ENCODE results near the gene OTUD5. TPM values are rescaled to one million over a fixed set of nuclear protein-coding genes. Genes with fewer than 3 reads are reported as not detected.

OTUD5 gene
- polyA plus RNA-seq, 3 donors = 8.4 to 75.0 (median 12.4) TPM

- Histone ChIP-seq H3K27ac (ENCODE audit: low read depth in 1 of 2, low read length in 2 of 2) (peak overlapping the region in 1 of 2 donors; percentile 28), H3K4me3 (replicated peaks in 1 of 3; ENCODE audit: low read depth in 2 of 3, low read length in 3 of 3) (peak overlapping the region; percentile 36 to 77 (median 49)), H3K9me3 (replicated peaks in 1 of 2; ENCODE audit: control insufficient read depth in 1 of 2, insufficient read depth in 1 of 2, low read length in 2 of 2) (no peaks in the 10 kb centered on the region), H3K9ac (ENCODE audit: insufficient read depth, low read length, poor library complexity, severe bottlenecking) (peak overlapping the region; percentile 40), H3K36me3 (replicated peaks in 1 of 2; ENCODE audit: control insufficient read depth in 1 of 2, insufficient read depth in 2 of 2, low read length in 2 of 2) (peaks cover 12 to 24% of the 10 kb centered on the region in 2 donors), H3K4me1 (ENCODE audit: control insufficient read depth in 1 of 2, insufficient read depth in 2 of 2, low read length in 2 of 2) (peaks cover 15 to 27% of the 10 kb centered on the region in 2 donors), H4K20me1 (ENCODE audit: insufficient read depth, low read length) (peaks cover 4% of the 10 kb centered on the region), H2AFZ (ENCODE audit: insufficient read depth, low read depth, low read length, poor library complexity, severe bottlenecking) (peak overlapping the region; percentile 81), H3K4me2 (replicated peaks; ENCODE audit: extremely low read depth, low read length, poor library complexity, severe bottlenecking) (peak overlapping the region; percentile 85), H3K79me2 (ENCODE audit: insufficient read depth, low read length) (peaks cover 14% of the 10 kb centered on the region), H3K27me3 (ENCODE audit: control insufficient read depth in 2 of 2, insufficient read depth in 2 of 2, low read length in 2 of 2) (no peaks in the 10 kb centered on the region)
- peaks cover 0 to 12% (median 0%) of the 10 kb centered on the region in 7 donors for H3K9me3 Mint-ChIP-seq
- intact Hi-C loops (cut with micrococcal nuclease) = loop anchor here (5.0 to 10.0 kb wide), 3 partner anchors 53 to 153 kb away; partner anchors contain the start of gene TFE3 (in 1 of the 2)
- peaks cover 0 to 13% (median 10%) of the 10 kb centered on the region in 3 donors for H3K27me3 Mint-ChIP-seq (ENCODE audit: low read depth in 3 of 3)
- DNase-seq = peak; percentile 74 to 80 (median 79)
- H3K36me3 Mint-ChIP-seq = peaks cover 17 to 20% of the 10 kb centered on the region in 2 donors
- 2% methylated on average over 27 of the region's 68 CpGs for WGBS (ENCODE audit: insufficient coverage)
- H3K4me1 Mint-ChIP-seq = peaks cover 21% of the 10 kb centered on the region
- peak overlapping the region; percentile 83 to 84 for H3K4me3 Mint-ChIP-seq
- H3K27ac Mint-ChIP-seq = peak overlapping the region in 6 of 7 donors; percentile 46 to 86 (median 80)
- TF ChIP-seq CTCF (IDR thresholded peaks at IDR 0.05) = peak; percentile 66
Observed at GRCh38 chrX:48891402-48892288, 65.8 kb downstream of the OTUD5 start.

- Mint-ChIP-seq H3K36me3 (peaks cover 17 to 20% of the 10 kb centered on the region in 2 donors), H3K4me3 (peak overlapping the region; percentile 84 to 93), H3K9me3 (peaks cover 0 to 7% (median 0%) of the 10 kb centered on the region in 7 donors), H3K27ac (peak overlapping the region in 2 of 7 donors; percentile 43 to 52), H3K4me1 (peaks cover 16% of the 10 kb centered on the region), H3K27me3 (ENCODE audit: low read depth in 3 of 3) (peaks cover 0 to 10% (median 9%) of the 10 kb centered on the region in 3 donors)
- peaks cover 9 to 21% of the 10 kb centered on the region in 2 donors for H3K4me1 ChIP-seq (ENCODE audit: control insufficient read depth in 1 of 2, insufficient read depth in 2 of 2, low read length in 2 of 2)
- no peaks in the 10 kb centered on the region for H3K27me3 ChIP-seq (ENCODE audit: control insufficient read depth in 2 of 2, insufficient read depth in 2 of 2, low read length in 2 of 2)
- DNase-seq = peak in 2 of 3 donors; percentile 11 to 18
- peaks cover 12 to 24% of the 10 kb centered on the region in 2 donors for H3K36me3 ChIP-seq (replicated peaks in 1 of 2; ENCODE audit: control insufficient read depth in 1 of 2, insufficient read depth in 2 of 2, low read length in 2 of 2)
- no peaks in the 10 kb centered on the region for H3K9me3 ChIP-seq (replicated peaks in 1 of 2; ENCODE audit: control insufficient read depth in 1 of 2, insufficient read depth in 1 of 2, low read length in 2 of 2)
- H3K9ac ChIP-seq (ENCODE audit: insufficient read depth, low read length, poor library complexity, severe bottlenecking) = peak overlapping the region; percentile 40
- H2AFZ ChIP-seq (ENCODE audit: insufficient read depth, low read depth, low read length, poor library complexity, severe bottlenecking) = peak overlapping the region; percentile 81
- no peak for TF ChIP-seq CTCF (IDR thresholded peaks at IDR 0.05)
- H3K79me2 ChIP-seq (ENCODE audit: insufficient read depth, low read length) = peaks cover 7% of the 10 kb centered on the region
- H3K4me2 ChIP-seq (replicated peaks; ENCODE audit: extremely low read depth, low read length, poor library complexity, severe bottlenecking) = peak overlapping the region; percentile 85
- intact Hi-C loops (cut with micrococcal nuclease) = loop anchor here (5.0 to 10.0 kb wide), 3 partner anchors 54 to 154 kb away; partner anchors contain the start of gene TFE3 (in 1 of the 2)
- under 1% methylated on average over 23 of the region's 35 CpGs for WGBS (ENCODE audit: insufficient coverage)
- H4K20me1 ChIP-seq (ENCODE audit: insufficient read depth, low read length) = peaks cover 4% of the 10 kb centered on the region
- H3K4me3 ChIP-seq (replicated peaks in 1 of 3; ENCODE audit: low read depth in 2 of 3, low read length in 3 of 3) = peak overlapping the region; percentile 36 to 77 (median 39)
- no peak overlapping the region for H3K27ac ChIP-seq (ENCODE audit: low read depth in 1 of 2, low read length in 2 of 2)
Observed at GRCh38 chrX:48890934-48891401, 66.4 kb downstream of the OTUD5 start.

Measured in CD14-positive monocyte (primary cell).